ENCODE measurements around the gene SEC14L6. TPM values are rescaled to one million over a fixed set of nuclear protein-coding genes. Genes with fewer than 3 reads are reported as not detected.

The SEC14L6 gene
- total RNA-seq, 1 donor from 2014 or later = 0.16 TPM

GRCh38 chr22:30511109-30511508 is 35.4 kb downstream of the SEC14L6 start:
- no peaks in the 10 kb centered on the region for H3K36me3 ChIP-seq (ENCODE audit: insufficient read depth, low read length)
- H2AFZ ChIP-seq (ENCODE audit: low read depth, low read length) = no peak overlapping the region
- no peak overlapping the region for H3K4me2 ChIP-seq (ENCODE audit: low read length)
- no peak for DNase-seq (ENCODE audit: low read depth)
- no peak overlapping the region for H3K9ac ChIP-seq (ENCODE audit: low read length)
- H3K4me3 ChIP-seq (ENCODE audit: insufficient read depth, low read depth, low read length) = no peak overlapping the region
- TF ChIP-seq CTCF (IDR thresholded peaks at IDR 0.05; ENCODE audit: insufficient read depth, low read depth, low read length) (no peak), EZH2 (IDR thresholded peaks at IDR 0.05; ENCODE audit: insufficient read depth, low read length) (no peak)
- no peak overlapping the region for H3K27ac ChIP-seq (ENCODE audit: low read depth, low read length)
- no peaks in the 10 kb centered on the region for H3K79me2 ChIP-seq (ENCODE audit: insufficient read depth, low read length)
- H3K9me3 Mint-ChIP-seq (ENCODE audit: unreplicated experiment) = peaks cover 3% of the 10 kb centered on the region
- no peaks in the 10 kb centered on the region for H3K4me1 Mint-ChIP-seq (ENCODE audit: low read depth, unreplicated experiment)
- H3K27ac Mint-ChIP-seq (ENCODE audit: unreplicated experiment) = no peak overlapping the region
- H3K4me3 Mint-ChIP-seq (ENCODE audit: unreplicated experiment) = no peak overlapping the region
- H3K27me3 ChIP-seq (ENCODE audit: insufficient read depth, low read length) = peaks cover 2% of the 10 kb centered on the region
- peaks cover 15% of the 10 kb centered on the region for H3K27me3 Mint-ChIP-seq (ENCODE audit: low read depth, unreplicated experiment)
- no peaks in the 10 kb centered on the region for H3K4me1 ChIP-seq (ENCODE audit: insufficient read depth, low read length)
- no peaks in the 10 kb centered on the region for H3K36me3 Mint-ChIP-seq (ENCODE audit: low read depth, unreplicated experiment)
- no peak for FAIRE-seq
- no peaks in the 10 kb centered on the region for H3K9me3 ChIP-seq (ENCODE audit: insufficient read depth, low read depth, low read length)
- no peaks in the 10 kb centered on the region for H4K20me1 ChIP-seq (ENCODE audit: insufficient read depth, low read length)

DNA sequence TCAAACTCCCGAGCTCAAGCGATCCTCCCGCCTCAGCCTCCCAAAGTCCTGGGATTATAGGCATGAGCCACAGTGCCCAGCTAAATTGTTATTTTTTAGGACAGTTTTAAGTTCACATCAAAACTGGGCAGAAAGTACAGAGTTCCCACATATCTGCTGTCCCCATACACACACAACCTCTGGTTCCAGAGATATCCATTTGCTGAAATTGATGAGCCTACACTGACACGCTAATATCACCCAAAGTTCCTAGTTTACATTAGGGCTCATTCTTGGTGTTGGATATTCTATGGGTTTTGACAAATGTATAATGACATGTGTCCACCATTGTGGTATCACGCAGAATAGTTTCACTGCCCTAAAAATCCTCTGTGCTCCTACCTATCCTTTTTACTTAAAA is 38.3 kb downstream of the SEC14L6 start:
- Histone ChIP-seq H3K79me2 (ENCODE audit: insufficient read depth, low read length) (no peaks in the 10 kb centered on the region), H3K27ac (ENCODE audit: low read depth, low read length) (no peak overlapping the region), H3K4me1 (ENCODE audit: insufficient read depth, low read length) (no peaks in the 10 kb centered on the region), H4K20me1 (ENCODE audit: insufficient read depth, low read length) (no peaks in the 10 kb centered on the region), H3K9me3 (ENCODE audit: insufficient read depth, low read depth, low read length) (no peaks in the 10 kb centered on the region), H3K36me3 (ENCODE audit: insufficient read depth, low read length) (no peaks in the 10 kb centered on the region), H3K27me3 (ENCODE audit: insufficient read depth, low read length) (peaks cover 11% of the 10 kb centered on the region), H3K9ac (ENCODE audit: low read length) (no peak overlapping the region), H3K4me2 (ENCODE audit: low read length) (no peak overlapping the region), H2AFZ (ENCODE audit: low read depth, low read length) (no peak overlapping the region), H3K4me3 (ENCODE audit: insufficient read depth, low read depth, low read length) (no peak overlapping the region)
- no peaks in the 10 kb centered on the region for H3K4me1 Mint-ChIP-seq (ENCODE audit: low read depth, unreplicated experiment)
- no peaks in the 10 kb centered on the region for H3K36me3 Mint-ChIP-seq (ENCODE audit: low read depth, unreplicated experiment)
- peaks cover 7% of the 10 kb centered on the region for H3K27me3 Mint-ChIP-seq (ENCODE audit: low read depth, unreplicated experiment)
- TF ChIP-seq CTCF (IDR thresholded peaks at IDR 0.05; ENCODE audit: insufficient read depth, low read depth, low read length) = no peak
- TF ChIP-seq EZH2 (IDR thresholded peaks at IDR 0.05; ENCODE audit: insufficient read depth, low read length) = no peak
- H3K4me3 Mint-ChIP-seq (ENCODE audit: unreplicated experiment) = no peak overlapping the region
- no peak overlapping the region for H3K27ac Mint-ChIP-seq (ENCODE audit: unreplicated experiment)
- FAIRE-seq (no peak), DNase-seq (ENCODE audit: low read depth) (no peak)
- H3K9me3 Mint-ChIP-seq (ENCODE audit: unreplicated experiment) = peaks cover 2% of the 10 kb centered on the region

- H3K4me3 ChIP-seq (ENCODE audit: insufficient read depth, low read depth, low read length) = no peak overlapping the region
- H3K36me3 Mint-ChIP-seq (ENCODE audit: low read depth, unreplicated experiment) = no peaks in the 10 kb centered on the region
- no peaks in the 10 kb centered on the region for H3K36me3 ChIP-seq (ENCODE audit: insufficient read depth, low read length)
- H3K79me2 ChIP-seq (ENCODE audit: insufficient read depth, low read length) = no peaks in the 10 kb centered on the region
- peaks cover 14% of the 10 kb centered on the region for H3K27me3 ChIP-seq (ENCODE audit: insufficient read depth, low read length)
- no peak for DNase-seq (ENCODE audit: low read depth)
- peaks cover 1% of the 10 kb centered on the region for H3K9me3 Mint-ChIP-seq (ENCODE audit: unreplicated experiment)
- no peak overlapping the region for H3K27ac ChIP-seq (ENCODE audit: low read depth, low read length)
- no peaks in the 10 kb centered on the region for H3K4me1 Mint-ChIP-seq (ENCODE audit: low read depth, unreplicated experiment)
- H3K9me3 ChIP-seq (ENCODE audit: insufficient read depth, low read depth, low read length) = no peaks in the 10 kb centered on the region
- H3K27ac Mint-ChIP-seq (ENCODE audit: unreplicated experiment) = no peak overlapping the region
- H3K4me1 ChIP-seq (ENCODE audit: insufficient read depth, low read length) = no peaks in the 10 kb centered on the region
- H3K27me3 Mint-ChIP-seq (ENCODE audit: low read depth, unreplicated experiment) = peaks cover 7% of the 10 kb centered on the region
- H4K20me1 ChIP-seq (ENCODE audit: insufficient read depth, low read length) = no peaks in the 10 kb centered on the region
- no peak overlapping the region for H3K4me3 Mint-ChIP-seq (ENCODE audit: unreplicated experiment)
- H3K9ac ChIP-seq (ENCODE audit: low read length) = no peak overlapping the region
- no peak overlapping the region for H2AFZ ChIP-seq (ENCODE audit: low read depth, low read length)
- no peak overlapping the region for H3K4me2 ChIP-seq (ENCODE audit: low read length)
- no peak for TF ChIP-seq CTCF (IDR thresholded peaks at IDR 0.05; ENCODE audit: insufficient read depth, low read depth, low read length)
- no peak for TF ChIP-seq EZH2 (IDR thresholded peaks at IDR 0.05; ENCODE audit: insufficient read depth, low read length)
- no peak for FAIRE-seq
Measured at GRCh38 chr22:30507670-30508069, 38.9 kb downstream of the SEC14L6 start.
